Naive B cell (primary cell): ENCODE results near the gene ZBED4. TPM values are rescaled to one million over a fixed set of nuclear protein-coding genes. Genes with fewer than 3 reads are reported as not detected.
A peak's percentile ranks its signal among the peaks of the same experiment; 100 is the strongest.

Experiments used
- ATAC-seq, 2 donors: fragments of 150-1000 bp; cut with Tn5 transposase; 2 replicates each; pipeline ENCODE4 v1.10.0; 2021; ENCODE audit warnings: low read depth in 2 of 2, mild to moderate bottlenecking in 2 of 2, moderate library complexity in 2 of 2
- DNase-seq: peaks from one replicate; pipeline ENCODE4 v3.0.0; 2022
- H3K27ac Mint-ChIP-seq, 6 donors: one replicate each; pipeline ENCODE4 v1.8.0; 2020 to 2022; ENCODE audit warnings: mild to moderate bottlenecking in 6 of 6, mixed read lengths in 6 of 6, moderate library complexity in 5 of 6, inconsistent platforms in 2 of 6
- H3K27me3 Mint-ChIP-seq, 3 donors: one replicate each; pipeline ENCODE4 v1.8.0; 2021 to 2022; ENCODE audit warnings: mixed read lengths in 3 of 3, mild to moderate bottlenecking in 1 of 3
- H3K36me3 Mint-ChIP-seq, 2 donors: one replicate each; pipeline ENCODE4 v1.8.0; 2020 to 2022; ENCODE audit warnings: mixed read lengths in 2 of 2, inconsistent platforms in 1 of 2, mild to moderate bottlenecking in 1 of 2
- H3K4me1 Mint-ChIP-seq, 3 donors: one replicate each; pipeline ENCODE4 v1.8.0; 2020 to 2022; ENCODE audit warnings: mixed read lengths in 3 of 3, inconsistent platforms in 1 of 3, mild to moderate bottlenecking in 1 of 3, moderate library complexity in 1 of 3
- H3K4me3 Mint-ChIP-seq, 8 donors: one replicate each; pipeline ENCODE4 v1.8.0; 2020 to 2022; ENCODE audit warnings: mild to moderate bottlenecking in 8 of 8, mixed read lengths in 8 of 8, moderate library complexity in 8 of 8, inconsistent platforms in 2 of 8
- H3K9me3 Mint-ChIP-seq, 7 donors: one replicate each; pipeline ENCODE4 v1.8.0; 2020 to 2022; ENCODE audit warnings: mixed read lengths in 7 of 7, mild to moderate bottlenecking in 5 of 7, inconsistent platforms in 2 of 7, moderate library complexity in 1 of 7
- polyA plus RNA-seq, 6 donors: library from polyadenylated mRNA; unstranded; fragments of 300-500 nt; fragmentation: Illumina TruSeq; gene quantifications; one replicate each; pipeline ENCODE4 v1.2.3, GENCODE V29; 2021; ENCODE audit warnings: low read depth in 6 of 6

The ZBED4 gene, protein sequence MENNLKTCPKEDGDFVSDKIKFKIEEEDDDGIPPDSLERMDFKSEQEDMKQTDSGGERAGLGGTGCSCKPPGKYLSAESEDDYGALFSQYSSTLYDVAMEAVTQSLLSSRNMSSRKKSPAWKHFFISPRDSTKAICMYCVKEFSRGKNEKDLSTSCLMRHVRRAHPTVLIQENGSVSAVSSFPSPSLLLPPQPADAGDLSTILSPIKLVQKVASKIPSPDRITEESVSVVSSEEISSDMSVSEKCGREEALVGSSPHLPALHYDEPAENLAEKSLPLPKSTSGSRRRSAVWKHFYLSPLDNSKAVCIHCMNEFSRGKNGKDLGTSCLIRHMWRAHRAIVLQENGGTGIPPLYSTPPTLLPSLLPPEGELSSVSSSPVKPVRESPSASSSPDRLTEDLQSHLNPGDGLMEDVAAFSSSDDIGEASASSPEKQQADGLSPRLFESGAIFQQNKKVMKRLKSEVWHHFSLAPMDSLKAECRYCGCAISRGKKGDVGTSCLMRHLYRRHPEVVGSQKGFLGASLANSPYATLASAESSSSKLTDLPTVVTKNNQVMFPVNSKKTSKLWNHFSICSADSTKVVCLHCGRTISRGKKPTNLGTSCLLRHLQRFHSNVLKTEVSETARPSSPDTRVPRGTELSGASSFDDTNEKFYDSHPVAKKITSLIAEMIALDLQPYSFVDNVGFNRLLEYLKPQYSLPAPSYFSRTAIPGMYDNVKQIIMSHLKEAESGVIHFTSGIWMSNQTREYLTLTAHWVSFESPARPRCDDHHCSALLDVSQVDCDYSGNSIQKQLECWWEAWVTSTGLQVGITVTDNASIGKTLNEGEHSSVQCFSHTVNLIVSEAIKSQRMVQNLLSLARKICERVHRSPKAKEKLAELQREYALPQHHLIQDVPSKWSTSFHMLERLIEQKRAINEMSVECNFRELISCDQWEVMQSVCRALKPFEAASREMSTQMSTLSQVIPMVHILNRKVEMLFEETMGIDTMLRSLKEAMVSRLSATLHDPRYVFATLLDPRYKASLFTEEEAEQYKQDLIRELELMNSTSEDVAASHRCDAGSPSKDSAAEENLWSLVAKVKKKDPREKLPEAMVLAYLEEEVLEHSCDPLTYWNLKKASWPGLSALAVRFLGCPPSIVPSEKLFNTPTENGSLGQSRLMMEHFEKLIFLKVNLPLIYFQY
- polyA plus RNA-seq: 10 to 100 TPM in 1 of 6 donors, 1 to 10 TPM in 5; 3.8 to 10.3 (median 6.1) TPM

DNA sequence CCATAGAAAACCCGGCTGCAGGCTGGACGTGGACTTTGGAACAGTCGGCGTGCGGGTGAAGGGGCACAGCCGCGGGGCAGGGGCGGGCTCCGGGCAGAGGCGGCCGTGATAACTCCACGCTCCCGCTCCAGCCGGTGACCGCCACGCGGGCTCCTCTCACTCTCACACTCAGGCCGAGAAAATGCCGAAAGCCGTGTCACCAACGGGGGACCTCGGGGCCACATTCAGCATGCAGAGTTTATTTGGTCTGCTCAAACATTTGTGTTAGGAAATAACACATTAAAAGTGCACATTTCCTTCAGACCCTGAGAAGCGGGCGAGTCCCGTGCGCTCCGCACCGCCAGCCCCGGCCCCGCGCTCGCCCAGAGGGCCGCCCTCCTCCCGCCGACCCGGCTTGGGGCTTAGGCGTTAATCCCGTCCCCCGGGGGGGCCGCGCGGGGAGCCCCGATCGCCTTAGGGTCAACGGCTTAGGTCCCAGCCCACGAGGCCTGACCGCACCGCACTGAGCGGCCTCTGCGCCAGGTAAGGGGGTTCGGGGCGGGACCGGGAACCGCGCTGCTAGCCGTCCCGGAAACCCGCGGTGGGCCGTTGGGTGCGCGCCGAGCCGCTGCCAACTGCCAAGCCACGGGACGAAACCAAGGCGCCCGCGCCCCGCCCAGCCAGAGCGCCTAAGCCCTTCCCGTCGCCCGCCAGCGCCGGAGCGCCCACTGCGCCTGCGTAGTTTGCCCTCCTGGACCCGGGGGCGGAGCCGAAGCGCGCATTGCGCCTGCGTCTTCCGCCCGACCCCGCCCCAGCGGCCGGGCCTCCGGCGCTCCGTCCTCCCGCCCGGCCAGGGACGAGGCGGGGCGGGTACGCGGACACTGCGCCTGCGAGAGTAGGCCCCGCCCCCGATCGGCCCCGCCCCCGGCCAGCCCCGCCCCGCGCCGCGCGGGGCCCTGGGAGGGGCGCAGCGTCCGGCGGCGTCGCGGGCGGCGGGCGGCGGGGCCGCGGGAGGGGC, at the start of gene ZBED4:
Gene ZBED4 (plus strand): TSS at position 947 of the 997 bp plus-strand sequence. CDS start 29,819 bp downstream, outside the sequence.
- peak within 1 kb of the TSS; percentile 91 to 97 (median 94) for H3K27ac Mint-ChIP-seq
- DNase-seq (peak; percentile 100), ATAC-seq (peak; percentile 81 to 82)
- H3K27me3 Mint-ChIP-seq: peaks cover 13 to 28% (median 23%) of the 10 kb centered on the region in 3 donors
- H3K4me3 Mint-ChIP-seq: peak within 1 kb of the TSS; percentile 90 to 98 (median 96)
- H3K36me3 Mint-ChIP-seq: no peaks in the 10 kb centered on the region
- no peaks in the 10 kb centered on the region for H3K9me3 Mint-ChIP-seq
- peaks cover 31 to 48% (median 35%) of the 10 kb centered on the region in 3 donors for H3K4me1 Mint-ChIP-seq

DNA sequence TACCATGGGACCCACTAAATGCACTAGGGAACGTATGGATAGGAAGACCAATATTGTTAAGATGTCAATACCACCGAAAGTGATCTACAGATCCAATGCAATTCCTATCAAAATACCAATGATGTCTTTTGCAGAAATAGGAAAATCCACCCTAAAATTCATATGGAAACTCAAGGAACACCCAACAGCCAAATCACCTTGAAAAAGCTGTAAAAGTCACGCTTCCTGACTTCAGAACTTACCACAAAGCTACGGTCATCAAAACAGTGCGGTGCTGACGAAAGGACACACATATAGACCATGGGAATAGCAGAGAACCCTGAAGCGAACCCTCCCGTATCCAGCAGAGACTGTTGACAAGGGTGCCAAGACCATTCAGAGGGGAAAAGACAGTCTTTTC, 46.5 kb upstream of the ZBED4 start:
- H3K4me3 Mint-ChIP-seq: peak overlapping the region in 2 of 8 donors; percentile 6 to 42

DNA sequence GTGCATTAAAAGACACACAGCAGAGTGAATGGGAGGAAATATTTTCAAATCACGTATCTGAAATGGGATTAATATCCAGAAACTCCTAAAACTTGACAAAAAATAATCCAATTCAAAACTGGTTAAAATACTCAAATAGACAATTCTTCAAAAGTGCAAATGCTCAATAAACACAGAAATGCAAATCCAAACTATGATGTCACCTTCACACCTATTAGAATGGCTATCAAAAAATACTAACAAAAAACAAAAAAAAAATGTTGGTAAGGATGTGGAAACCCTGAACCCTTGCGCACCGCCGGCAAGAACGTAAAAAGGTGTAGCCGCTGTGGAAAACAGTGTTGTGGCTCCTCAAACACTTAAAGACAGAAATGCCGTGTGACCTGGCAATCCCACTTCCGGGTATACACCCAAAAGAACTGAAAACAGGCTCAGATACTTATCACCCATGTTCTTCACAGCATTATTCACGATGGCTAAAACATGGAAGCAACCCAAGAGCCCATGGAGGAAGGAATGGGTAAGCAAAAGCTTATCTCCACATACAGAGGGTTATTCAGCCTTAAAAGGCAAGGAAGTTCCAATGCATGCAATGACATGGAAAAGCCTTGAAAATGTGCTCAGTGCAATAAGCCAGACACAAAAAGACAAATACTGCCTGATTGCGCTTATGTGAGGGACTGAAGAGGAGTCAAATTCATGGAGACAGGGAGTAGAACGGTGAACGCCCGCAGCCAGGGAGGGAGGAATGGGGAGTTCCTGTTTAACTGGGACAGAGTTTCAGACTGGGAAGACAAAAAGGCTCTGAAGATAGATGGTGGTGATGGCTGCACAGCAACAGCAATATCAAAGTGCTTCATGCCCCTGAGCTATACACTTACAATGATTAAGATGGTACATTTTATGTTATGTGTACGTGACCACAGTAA, 45.6 kb upstream of the ZBED4 start:
- peaks cover 59 to 72% (median 71%) of the 10 kb centered on the region in 3 donors for H3K4me1 Mint-ChIP-seq
- DNase-seq: no peak
- peak overlapping the region; percentile 9 to 58 (median 32) for H3K27ac Mint-ChIP-seq
- H3K36me3 Mint-ChIP-seq: peaks cover 0 to 7% of the 10 kb centered on the region in 2 donors
- no peaks in the 10 kb centered on the region for H3K27me3 Mint-ChIP-seq
- H3K9me3 Mint-ChIP-seq: no peaks in the 10 kb centered on the region
- no peak for ATAC-seq
- H3K4me3 Mint-ChIP-seq: peak overlapping the region in 3 of 8 donors; percentile 16 to 67 (median 48)

More for the DNA sequence above, 46.5 kb upstream of the ZBED4 start:
- H3K27me3 Mint-ChIP-seq: no peaks in the 10 kb centered on the region
- DNase-seq (no peak), ATAC-seq (no peak)
- H3K36me3 Mint-ChIP-seq: peaks cover 0 to 7% of the 10 kb centered on the region in 2 donors
- peak overlapping the region in 1 of 6 donors; percentile 25 for H3K27ac Mint-ChIP-seq
- H3K9me3 Mint-ChIP-seq: no peaks in the 10 kb centered on the region
- H3K4me1 Mint-ChIP-seq: peaks cover 59 to 70% (median 68%) of the 10 kb centered on the region in 3 donors

DNA sequence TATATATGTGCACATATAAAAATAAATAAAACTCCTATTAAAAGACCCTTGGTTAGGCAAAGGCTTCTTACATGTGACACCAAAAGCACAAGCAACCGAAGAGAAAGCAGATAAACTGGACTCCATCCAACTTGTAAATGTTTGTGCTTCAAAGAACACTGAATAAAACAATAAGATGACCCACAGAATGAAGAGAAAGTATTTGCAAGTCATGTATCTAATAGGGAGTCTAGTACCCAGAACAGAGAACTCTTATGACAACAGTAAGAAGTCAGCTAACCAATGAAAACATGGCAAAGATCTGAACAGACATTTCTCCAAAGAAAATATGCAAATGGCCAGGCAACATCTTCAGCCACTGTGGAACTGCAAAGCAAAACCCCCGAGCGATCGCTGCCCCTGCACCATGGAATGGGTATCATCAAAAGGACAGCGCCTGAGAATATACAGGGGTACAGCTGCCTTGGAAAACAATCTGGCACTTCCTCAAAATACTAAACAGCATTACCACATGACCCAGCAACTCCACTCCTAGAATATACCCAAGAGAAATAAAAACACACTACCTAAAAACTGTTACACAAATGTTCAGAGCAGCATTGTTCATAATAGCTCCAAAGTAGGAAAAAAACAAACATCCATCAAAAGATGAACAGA, 43.2 kb upstream of the ZBED4 start:
- Mint-ChIP-seq H3K27ac (peak overlapping the region in 2 of 6 donors; percentile 1 to 32), H3K36me3 (peaks cover 0 to 7% of the 10 kb centered on the region in 2 donors), H3K4me1 (peaks cover 50 to 83% (median 77%) of the 10 kb centered on the region in 3 donors), H3K4me3 (peak overlapping the region in 5 of 8 donors; percentile 12 to 62 (median 31)), H3K9me3 (no peaks in the 10 kb centered on the region), H3K27me3 (no peaks in the 10 kb centered on the region)
- DNase-seq (no peak), ATAC-seq (peak; percentile 49 to 56)

DNA sequence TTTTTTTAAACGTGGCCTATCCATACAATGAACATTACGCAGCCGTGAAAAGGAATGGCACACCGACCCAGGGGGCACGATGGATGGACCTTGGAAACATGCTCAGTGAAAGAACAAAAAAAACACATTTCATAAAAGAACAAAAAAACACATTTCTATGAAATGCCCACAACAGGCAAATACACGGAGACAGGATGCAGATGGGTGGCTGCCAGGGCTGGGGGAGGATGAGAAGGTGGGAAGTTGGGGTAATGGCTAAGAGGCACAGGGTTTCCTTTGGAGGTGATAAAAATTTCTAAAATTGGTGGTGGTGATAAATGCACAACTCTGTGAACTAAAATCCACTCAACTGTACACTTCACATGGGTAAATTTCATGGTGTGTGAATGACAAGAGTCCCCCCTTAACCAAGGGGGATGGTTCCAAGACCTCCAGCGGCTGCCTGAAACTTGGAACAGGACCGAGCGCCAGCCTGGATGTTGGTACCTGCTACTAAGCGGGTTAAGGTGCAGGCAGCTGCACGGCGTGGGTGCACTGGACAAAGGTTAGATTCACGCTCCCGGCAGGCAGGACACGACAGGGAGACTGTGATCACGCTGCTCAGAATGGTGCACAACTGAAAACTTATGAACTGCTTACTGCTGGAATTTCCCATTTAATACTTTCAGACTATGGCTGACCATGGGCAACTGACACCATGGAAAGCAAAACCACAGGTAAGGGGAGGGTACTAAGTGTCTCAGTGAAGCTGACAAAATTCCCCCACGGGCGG, 42.4 kb upstream of the ZBED4 start:
- H3K27ac Mint-ChIP-seq: peak overlapping the region in 3 of 6 donors; percentile 1 to 34 (median 32)
- ATAC-seq (peak; percentile 14 to 27), DNase-seq (no peak)
- no peaks in the 10 kb centered on the region for H3K27me3 Mint-ChIP-seq
- peaks cover 48 to 85% (median 74%) of the 10 kb centered on the region in 3 donors for H3K4me1 Mint-ChIP-seq
- H3K36me3 Mint-ChIP-seq: peaks cover 0 to 7% of the 10 kb centered on the region in 2 donors
- no peaks in the 10 kb centered on the region for H3K9me3 Mint-ChIP-seq
- peak overlapping the region in 6 of 8 donors; percentile 12 to 77 (median 59) for H3K4me3 Mint-ChIP-seq

DNA sequence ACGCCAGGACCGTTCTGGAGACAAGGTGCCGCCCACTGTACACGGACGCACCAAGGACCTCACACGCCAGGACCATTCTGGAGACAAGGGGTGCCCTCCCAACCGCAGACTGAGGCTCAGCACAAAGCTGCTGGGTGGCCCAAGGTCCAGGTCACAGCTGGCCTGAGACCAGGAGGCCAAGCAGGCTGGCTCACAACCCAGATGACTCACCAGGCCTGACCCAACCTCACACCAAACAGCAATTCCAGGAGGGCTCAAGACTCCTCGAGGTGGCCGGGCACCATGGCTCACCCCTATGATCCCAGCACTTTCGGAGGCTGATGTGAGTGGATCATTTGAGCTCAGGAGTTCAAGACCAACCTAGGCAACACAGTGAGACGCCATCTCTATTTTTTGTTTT, 40.8 kb upstream of the ZBED4 start:
- Mint-ChIP-seq H3K4me3 (no peak overlapping the region), H3K27me3 (no peaks in the 10 kb centered on the region), H3K27ac (no peak overlapping the region), H3K4me1 (peaks cover 47 to 85% (median 75%) of the 10 kb centered on the region in 3 donors), H3K36me3 (peaks cover 7% of the 10 kb centered on the region in 2 donors), H3K9me3 (no peaks in the 10 kb centered on the region)
- no peak for ATAC-seq
- DNase-seq: no peak

DNA sequence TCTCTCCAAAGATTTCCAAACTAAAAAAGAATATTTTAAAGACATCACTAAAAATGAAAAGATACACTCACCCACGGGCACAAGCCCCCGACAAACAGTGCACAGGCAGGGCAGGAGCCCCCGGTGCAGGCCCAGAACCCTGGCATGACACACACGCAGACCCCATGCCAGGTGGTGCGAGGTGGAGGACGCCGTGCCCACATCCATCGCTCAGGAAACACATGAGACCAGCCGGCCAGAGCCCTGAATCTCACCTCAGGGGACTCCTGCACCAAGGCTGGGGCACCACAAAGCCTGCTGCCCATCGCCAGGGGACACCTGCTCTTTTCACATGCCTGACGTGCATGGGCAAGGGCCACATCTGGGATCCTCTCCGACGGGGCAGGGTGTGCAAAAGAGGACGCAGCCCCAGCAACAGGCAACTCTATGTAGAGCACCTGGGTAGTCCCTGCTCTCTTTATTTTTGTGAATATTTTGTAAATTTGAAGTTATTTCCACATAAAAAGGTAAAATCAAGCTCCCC, 39.4 kb upstream of the ZBED4 start:
- no peaks in the 10 kb centered on the region for H3K9me3 Mint-ChIP-seq
- H3K4me3 Mint-ChIP-seq: no peak overlapping the region
- H3K27me3 Mint-ChIP-seq: no peaks in the 10 kb centered on the region
- ATAC-seq: no peak
- H3K27ac Mint-ChIP-seq: peak overlapping the region in 2 of 6 donors; percentile 72 to 82
- H3K36me3 Mint-ChIP-seq: peaks cover 7 to 15% of the 10 kb centered on the region in 2 donors
- H3K4me1 Mint-ChIP-seq: peaks cover 44 to 81% (median 71%) of the 10 kb centered on the region in 3 donors
- DNase-seq: no peak

DNA sequence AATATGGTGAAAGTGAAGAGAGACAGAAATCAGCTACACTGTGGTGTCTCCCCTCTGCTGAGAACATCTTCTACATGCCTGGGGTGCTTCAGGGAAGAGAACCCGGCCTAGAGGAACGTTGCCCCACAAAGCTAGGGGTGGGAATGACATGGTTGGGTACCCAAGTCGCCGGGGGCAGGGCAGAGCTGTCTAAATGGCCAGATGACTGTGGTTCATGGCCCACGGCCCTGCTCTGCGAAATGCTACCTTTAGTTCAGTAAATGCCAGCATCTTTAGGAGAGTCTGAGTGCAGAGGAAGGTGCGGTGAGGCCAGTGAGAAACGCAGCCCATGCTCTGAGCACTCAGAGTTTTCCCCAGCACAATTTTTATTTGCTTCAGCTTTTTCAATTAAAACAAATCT, 38.8 kb upstream of the ZBED4 start:
- H3K36me3 Mint-ChIP-seq: peaks cover 7 to 15% of the 10 kb centered on the region in 2 donors
- no peaks in the 10 kb centered on the region for H3K27me3 Mint-ChIP-seq
- peak overlapping the region in 2 of 8 donors; percentile 5 to 6 for H3K4me3 Mint-ChIP-seq
- H3K4me1 Mint-ChIP-seq: peaks cover 38 to 81% (median 68%) of the 10 kb centered on the region in 3 donors
- ATAC-seq (no peak), DNase-seq (no peak)
- no peaks in the 10 kb centered on the region for H3K9me3 Mint-ChIP-seq
- H3K27ac Mint-ChIP-seq: peak overlapping the region in 2 of 6 donors; percentile 11 to 36

DNA sequence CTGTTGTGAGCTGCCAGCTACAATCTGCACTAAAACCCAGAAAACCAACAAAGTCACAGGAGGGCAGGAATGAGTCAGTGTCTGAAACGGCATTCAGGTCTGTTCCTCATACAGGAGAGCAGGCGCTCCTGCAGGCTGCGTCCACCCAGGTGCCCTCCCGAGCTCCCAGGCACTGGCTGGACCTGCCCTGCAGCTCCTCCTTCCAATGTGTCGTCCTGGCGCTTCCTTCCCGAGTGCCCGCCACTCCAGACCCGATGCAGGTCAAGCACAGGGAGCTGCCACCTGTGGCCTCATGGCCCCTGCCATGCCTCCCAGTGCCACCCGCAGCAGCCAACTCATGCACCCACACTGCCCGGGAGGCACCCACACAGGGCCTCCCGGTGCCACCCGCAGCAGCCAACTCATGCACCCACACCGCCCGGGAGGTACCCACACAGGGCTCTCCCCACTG, 38.0 kb upstream of the ZBED4 start:
- no peaks in the 10 kb centered on the region for H3K9me3 Mint-ChIP-seq
- peaks cover 37 to 79% (median 66%) of the 10 kb centered on the region in 3 donors for H3K4me1 Mint-ChIP-seq
- ATAC-seq: no peak
- no peaks in the 10 kb centered on the region for H3K27me3 Mint-ChIP-seq
- H3K27ac Mint-ChIP-seq: peak overlapping the region in 1 of 6 donors; percentile 36
- no peak overlapping the region for H3K4me3 Mint-ChIP-seq
- peaks cover 5 to 15% of the 10 kb centered on the region in 2 donors for H3K36me3 Mint-ChIP-seq
- no peak for DNase-seq

DNA sequence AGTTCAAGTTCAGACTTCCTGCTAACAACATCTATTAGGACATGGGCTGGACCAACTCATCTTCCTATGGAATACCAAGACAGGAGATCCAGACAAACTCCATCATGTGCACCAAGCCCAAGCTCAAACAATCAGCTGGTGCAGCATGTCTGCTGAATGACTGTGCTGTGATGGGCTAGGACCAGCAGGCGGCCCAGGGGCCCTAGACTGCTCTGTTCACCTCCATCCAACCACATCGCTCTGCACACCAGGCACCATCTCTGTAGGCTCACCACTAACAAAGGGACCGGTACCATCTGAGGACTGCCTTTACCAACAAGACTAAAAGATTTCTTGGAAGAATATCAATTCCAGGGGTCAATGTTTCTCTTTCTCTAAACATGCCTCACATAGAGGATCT, 36.3 kb upstream of the ZBED4 start:
- H3K36me3 Mint-ChIP-seq: peaks cover 0 to 15% of the 10 kb centered on the region in 2 donors
- H3K4me1 Mint-ChIP-seq: peaks cover 27 to 70% (median 65%) of the 10 kb centered on the region in 3 donors

More for the DNA sequence above, 36.3 kb upstream of the ZBED4 start:
- DNase-seq (no peak), ATAC-seq (no peak)
- Mint-ChIP-seq H3K27me3 (no peaks in the 10 kb centered on the region), H3K27ac (peak overlapping the region in 1 of 6 donors; percentile 79), H3K9me3 (no peaks in the 10 kb centered on the region), H3K4me3 (peak overlapping the region in 1 of 8 donors; percentile 51)
